HCT116 (cell line): ENCODE data around the gene HOXB7.

Experiments
- CEBPB ChIP-seq: IDR thresholded peaks from 2 replicates; pipeline ENCODE4 v1.6.1; 2012; ENCODE audit warnings: low read depth
- EZH2phosphoT487 ChIP-seq: fragments of 200-600 bp; IDR thresholded peaks from 2 replicates; pipeline ENCODE4 v1.6.1; 2018; ENCODE audit warnings: antibody characterized with exemption, borderline replicate concordance
- POLR2A ChIP-seq: IDR thresholded peaks from 2 replicates; pipeline ENCODE4 v1.7.0; 2011; ENCODE audit warnings: borderline replicate concordance; ENCODE audit not compliant: insufficient read depth, insufficient read length; ENCODE audit errors: extremely low read depth
- POLR2AphosphoS5 ChIP-seq: IDR thresholded peaks from 2 replicates; pipeline ENCODE4 v1.6.1; 2011; ENCODE audit warnings: mild to moderate bottlenecking, low read depth, low read length, moderate library complexity
- RAD21 ChIP-seq: IDR thresholded peaks from 2 replicates; pipeline ENCODE4 v1.6.1; 2012; ENCODE audit warnings: low read depth, mild to moderate bottlenecking
- SIN3A ChIP-seq: IDR thresholded peaks from 2 replicates; pipeline ENCODE4 v1.6.1; 2012; ENCODE audit warnings: low read depth
- SP1 ChIP-seq: IDR thresholded peaks from 2 replicates; pipeline ENCODE4 v1.6.1; 2012; ENCODE audit warnings: low read depth
- TCF7L2 ChIP-seq: IDR thresholded peaks from 2 replicates; pipeline ENCODE4 v1.7.0; 2011; ENCODE audit warnings: borderline replicate concordance, inconsistent platforms; ENCODE audit not compliant: insufficient read depth, insufficient read length; ENCODE audit errors: extremely low read depth
- ZFX ChIP-seq: fragments of 450-650 bp; IDR thresholded peaks from 2 replicates; pipeline ENCODE4 v1.6.1; 2017
- TF ChIP-seq, protein P1 (sequence below): IDR thresholded peaks from 2 replicates; pipeline ENCODE4 v1.6.1; 2011; ENCODE audit warnings: mild to moderate bottlenecking, low read length, moderate library complexity; ENCODE audit not compliant: insufficient replicate concordance; ENCODE audit errors: extremely low read depth
- TF ChIP-seq, protein P2 (sequence below), 3 experiments: fragments of 200-600 bp in 1 of 3; sonication (generic) in 1 of 3; IDR thresholded peaks in 2 of 3; conservative IDR thresholded peaks in 1 of 3; 2 replicates each; pipeline ENCODE4 v1.5.1; 2012 to 2017; ENCODE audit warnings: low read depth in 2 of 3, low read length in 2 of 3, antibody characterized with exemption in 1 of 3, borderline replicate concordance in 1 of 3, control low read depth in 1 of 3, mild to moderate bottlenecking in 1 of 3, mixed read lengths in 1 of 3, mixed run types in 1 of 3, moderate library complexity in 1 of 3; ENCODE audit not compliant: insufficient read depth in 1 of 3
- TF ChIP-seq, protein P3 (sequence below): IDR thresholded peaks from 2 replicates; pipeline ENCODE4 v1.6.1; 2012

DNA sequence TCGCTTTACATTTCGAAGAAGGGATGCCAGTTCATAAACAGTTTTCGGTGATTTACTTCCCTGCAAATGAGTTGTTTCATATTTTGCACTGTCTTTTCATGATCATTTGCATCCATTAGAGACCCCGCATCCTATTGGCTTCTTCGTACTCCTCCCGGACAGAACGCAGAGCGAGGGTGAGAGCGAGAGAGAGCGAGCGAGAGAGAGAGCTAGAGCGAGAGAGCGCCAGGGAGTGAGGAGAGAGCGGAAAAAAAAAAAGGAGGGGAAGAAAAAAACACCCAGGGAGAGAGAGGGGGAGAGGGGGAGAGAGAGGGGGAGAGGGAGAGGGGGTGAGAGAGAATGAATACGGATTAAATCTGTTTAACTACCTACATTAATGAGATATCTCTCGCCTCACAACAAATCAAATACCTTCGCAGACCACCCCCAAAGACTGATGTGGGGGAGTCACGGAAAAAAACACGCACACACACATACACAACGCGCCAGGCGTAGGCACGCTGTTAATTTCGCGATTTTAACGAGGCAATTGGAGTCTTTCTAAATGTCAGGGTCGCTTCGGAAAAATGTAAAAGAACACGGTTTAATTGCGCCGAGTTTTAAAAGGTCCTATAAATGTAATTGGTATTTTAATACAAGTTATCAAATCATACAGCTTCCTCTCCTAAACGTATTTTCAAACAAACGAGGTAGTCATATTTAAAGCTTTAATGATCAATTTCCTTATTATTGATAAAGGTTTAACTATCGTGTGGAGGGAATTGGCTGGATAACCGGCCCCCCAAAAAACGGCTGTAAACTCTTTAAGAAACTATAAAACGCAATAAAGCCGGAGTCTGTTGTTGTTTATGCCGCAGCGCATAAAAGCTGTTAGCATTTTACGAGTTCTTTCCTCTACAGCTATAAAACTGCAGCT lies 4.5 kb upstream of the HOXB7 start, which contains the start of gene HOXB8:
- TF ChIP-seq, protein P1, sequence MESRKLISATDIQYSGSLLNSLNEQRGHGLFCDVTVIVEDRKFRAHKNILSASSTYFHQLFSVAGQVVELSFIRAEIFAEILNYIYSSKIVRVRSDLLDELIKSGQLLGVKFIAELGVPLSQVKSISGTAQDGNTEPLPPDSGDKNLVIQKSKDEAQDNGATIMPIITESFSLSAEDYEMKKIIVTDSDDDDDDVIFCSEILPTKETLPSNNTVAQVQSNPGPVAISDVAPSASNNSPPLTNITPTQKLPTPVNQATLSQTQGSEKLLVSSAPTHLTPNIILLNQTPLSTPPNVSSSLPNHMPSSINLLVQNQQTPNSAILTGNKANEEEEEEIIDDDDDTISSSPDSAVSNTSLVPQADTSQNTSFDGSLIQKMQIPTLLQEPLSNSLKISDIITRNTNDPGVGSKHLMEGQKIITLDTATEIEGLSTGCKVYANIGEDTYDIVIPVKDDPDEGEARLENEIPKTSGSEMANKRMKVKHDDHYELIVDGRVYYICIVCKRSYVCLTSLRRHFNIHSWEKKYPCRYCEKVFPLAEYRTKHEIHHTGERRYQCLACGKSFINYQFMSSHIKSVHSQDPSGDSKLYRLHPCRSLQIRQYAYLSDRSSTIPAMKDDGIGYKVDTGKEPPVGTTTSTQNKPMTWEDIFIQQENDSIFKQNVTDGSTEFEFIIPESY = no peak
- TF ChIP-seq EZH2phosphoT487 (no peak), CEBPB (no peak), ZFX (no peak), POLR2AphosphoS5 (no peak), RAD21 (no peak), POLR2A (no peak), SP1 (peak; percentile 20; the same call in 1 of the 2 replicates), TCF7L2 (no peak), SIN3A (no peak)
- TF ChIP-seq, protein P2, sequence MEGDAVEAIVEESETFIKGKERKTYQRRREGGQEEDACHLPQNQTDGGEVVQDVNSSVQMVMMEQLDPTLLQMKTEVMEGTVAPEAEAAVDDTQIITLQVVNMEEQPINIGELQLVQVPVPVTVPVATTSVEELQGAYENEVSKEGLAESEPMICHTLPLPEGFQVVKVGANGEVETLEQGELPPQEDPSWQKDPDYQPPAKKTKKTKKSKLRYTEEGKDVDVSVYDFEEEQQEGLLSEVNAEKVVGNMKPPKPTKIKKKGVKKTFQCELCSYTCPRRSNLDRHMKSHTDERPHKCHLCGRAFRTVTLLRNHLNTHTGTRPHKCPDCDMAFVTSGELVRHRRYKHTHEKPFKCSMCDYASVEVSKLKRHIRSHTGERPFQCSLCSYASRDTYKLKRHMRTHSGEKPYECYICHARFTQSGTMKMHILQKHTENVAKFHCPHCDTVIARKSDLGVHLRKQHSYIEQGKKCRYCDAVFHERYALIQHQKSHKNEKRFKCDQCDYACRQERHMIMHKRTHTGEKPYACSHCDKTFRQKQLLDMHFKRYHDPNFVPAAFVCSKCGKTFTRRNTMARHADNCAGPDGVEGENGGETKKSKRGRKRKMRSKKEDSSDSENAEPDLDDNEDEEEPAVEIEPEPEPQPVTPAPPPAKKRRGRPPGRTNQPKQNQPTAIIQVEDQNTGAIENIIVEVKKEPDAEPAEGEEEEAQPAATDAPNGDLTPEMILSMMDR (IDR thresholded peaks at IDR 0.05 in 2 of 3, conservative IDR thresholded peaks at IDR 0.05 in 1 of 3; ENCODE audit: borderline replicate concordance in 1 of 3, insufficient read depth in 1 of 3, low read depth in 2 of 3, low read length in 2 of 3) = no peak
- TF ChIP-seq, protein P3, sequence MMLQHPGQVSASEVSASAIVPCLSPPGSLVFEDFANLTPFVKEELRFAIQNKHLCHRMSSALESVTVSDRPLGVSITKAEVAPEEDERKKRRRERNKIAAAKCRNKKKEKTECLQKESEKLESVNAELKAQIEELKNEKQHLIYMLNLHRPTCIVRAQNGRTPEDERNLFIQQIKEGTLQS = no peak
